ENCODE data around the gene DEDD2. TPM values are rescaled to one million over a fixed set of nuclear protein-coding genes. Genes with fewer than 3 reads are reported as not detected.

DEDD2 gene
- polyA plus RNA-seq, 1 donor from 2014 or later = 69.9 TPM

DNA sequence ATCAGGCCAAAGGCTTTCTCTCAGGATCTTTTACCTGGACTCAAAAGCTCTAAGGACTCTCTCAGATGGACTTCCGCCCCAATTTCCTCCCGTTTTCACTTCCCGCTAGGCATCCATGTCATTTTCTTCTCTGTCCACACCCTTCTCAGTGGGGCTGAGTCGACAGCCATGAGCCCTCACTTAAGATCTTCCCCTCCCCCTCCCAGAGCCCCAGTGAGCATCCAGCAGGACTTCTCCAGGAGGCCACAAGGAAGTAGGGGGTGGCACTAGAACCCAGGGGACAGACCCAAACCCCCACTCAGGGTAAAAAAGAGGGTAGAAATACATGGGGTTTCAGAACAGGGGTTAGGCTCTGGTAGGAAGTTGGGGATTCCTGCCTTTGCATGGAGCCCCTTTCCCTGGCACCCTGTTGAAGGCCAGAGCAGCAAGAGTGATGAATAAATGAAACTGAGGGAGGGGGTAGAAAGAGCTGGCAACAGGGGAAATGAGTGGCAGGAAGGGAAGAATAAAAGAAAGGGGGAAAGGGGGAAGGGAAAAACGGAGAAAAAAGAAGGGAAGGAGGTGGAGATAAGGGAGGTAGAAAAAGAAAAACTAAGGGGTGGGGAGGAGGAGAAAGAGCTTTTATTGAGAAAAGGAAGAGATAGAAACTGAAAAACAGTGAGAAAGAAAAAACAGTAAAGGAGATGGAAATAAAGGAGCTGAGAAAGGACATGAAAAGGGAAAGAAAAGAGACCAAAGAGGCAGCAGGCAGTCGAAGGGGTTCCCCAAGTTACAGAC is 42.3 kb downstream of the DEDD2 start:
- Histone ChIP-seq H3K27me3 (ENCODE audit: insufficient read depth, low read depth, low read length) (no peaks in the 10 kb centered on the region), H3K27ac (ENCODE audit: low read length) (peak overlapping the region; percentile 100), H3K9me2 (ENCODE audit: insufficient read depth, low read length) (no peaks in the 10 kb centered on the region), H2AFZ (ENCODE audit: low read depth, low read length) (no peak overlapping the region), H3K9me3 (ENCODE audit: low read length) (no peaks in the 10 kb centered on the region), H3K36me3 (ENCODE audit: insufficient read depth, low read length) (no peaks in the 10 kb centered on the region), H3K9ac (ENCODE audit: low read length) (peak overlapping the region; percentile 100), H3K4me2 (ENCODE audit: low read length) (peak overlapping the region; percentile 100), H3F3A (ENCODE audit: insufficient read depth, low read length, poor library complexity, severe bottlenecking) (peaks cover 7% of the 10 kb centered on the region), H4K20me1 (ENCODE audit: insufficient read depth) (no peaks in the 10 kb centered on the region), H3K79me2 (replicated peaks; ENCODE audit: insufficient read depth, low read length) (peaks cover 54% of the 10 kb centered on the region), H3K4me3 (ENCODE audit: low read length) (peak overlapping the region; percentile 87)
- no peak for TF ChIP-seq RAD21 (conservative IDR thresholded peaks at IDR 0.05)
- TF ChIP-seq, protein P1, sequence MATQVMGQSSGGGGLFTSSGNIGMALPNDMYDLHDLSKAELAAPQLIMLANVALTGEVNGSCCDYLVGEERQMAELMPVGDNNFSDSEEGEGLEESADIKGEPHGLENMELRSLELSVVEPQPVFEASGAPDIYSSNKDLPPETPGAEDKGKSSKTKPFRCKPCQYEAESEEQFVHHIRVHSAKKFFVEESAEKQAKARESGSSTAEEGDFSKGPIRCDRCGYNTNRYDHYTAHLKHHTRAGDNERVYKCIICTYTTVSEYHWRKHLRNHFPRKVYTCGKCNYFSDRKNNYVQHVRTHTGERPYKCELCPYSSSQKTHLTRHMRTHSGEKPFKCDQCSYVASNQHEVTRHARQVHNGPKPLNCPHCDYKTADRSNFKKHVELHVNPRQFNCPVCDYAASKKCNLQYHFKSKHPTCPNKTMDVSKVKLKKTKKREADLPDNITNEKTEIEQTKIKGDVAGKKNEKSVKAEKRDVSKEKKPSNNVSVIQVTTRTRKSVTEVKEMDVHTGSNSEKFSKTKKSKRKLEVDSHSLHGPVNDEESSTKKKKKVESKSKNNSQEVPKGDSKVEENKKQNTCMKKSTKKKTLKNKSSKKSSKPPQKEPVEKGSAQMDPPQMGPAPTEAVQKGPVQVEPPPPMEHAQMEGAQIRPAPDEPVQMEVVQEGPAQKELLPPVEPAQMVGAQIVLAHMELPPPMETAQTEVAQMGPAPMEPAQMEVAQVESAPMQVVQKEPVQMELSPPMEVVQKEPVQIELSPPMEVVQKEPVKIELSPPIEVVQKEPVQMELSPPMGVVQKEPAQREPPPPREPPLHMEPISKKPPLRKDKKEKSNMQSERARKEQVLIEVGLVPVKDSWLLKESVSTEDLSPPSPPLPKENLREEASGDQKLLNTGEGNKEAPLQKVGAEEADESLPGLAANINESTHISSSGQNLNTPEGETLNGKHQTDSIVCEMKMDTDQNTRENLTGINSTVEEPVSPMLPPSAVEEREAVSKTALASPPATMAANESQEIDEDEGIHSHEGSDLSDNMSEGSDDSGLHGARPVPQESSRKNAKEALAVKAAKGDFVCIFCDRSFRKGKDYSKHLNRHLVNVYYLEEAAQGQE (IDR thresholded peaks at IDR 0.05; ENCODE audit: borderline replicate concordance) = no peak
- TF ChIP-seq EP300 (conservative IDR thresholded peaks at IDR 0.05; ENCODE audit: poor library complexity, severe bottlenecking) = no peak
- no peak for TF ChIP-seq POLR2AphosphoS5 (IDR thresholded peaks at IDR 0.05)
- no peak for TF ChIP-seq TAF1 (IDR thresholded peaks at IDR 0.05; ENCODE audit: low read depth)
- no peak for TF ChIP-seq MXI1 (conservative IDR thresholded peaks at IDR 0.05; ENCODE audit: poor library complexity, severe bottlenecking)
- no peak for TF ChIP-seq CTCF (IDR thresholded peaks at IDR 0.05; ENCODE audit: poor library complexity, severe bottlenecking)
- TF ChIP-seq EZH2 (IDR thresholded peaks at IDR 0.05; ENCODE audit: borderline replicate concordance, insufficient read depth, low read length, poor library complexity, severe bottlenecking) = no peak

- Histone ChIP-seq H3K4me3 (ENCODE audit: low read length) (peak overlapping the region; percentile 87), H3K9me3 (ENCODE audit: low read length) (no peaks in the 10 kb centered on the region), H3K9me2 (ENCODE audit: insufficient read depth, low read length) (no peaks in the 10 kb centered on the region), H3K27me3 (ENCODE audit: insufficient read depth, low read depth, low read length) (no peaks in the 10 kb centered on the region), H3K36me3 (ENCODE audit: insufficient read depth, low read length) (no peaks in the 10 kb centered on the region), H3F3A (ENCODE audit: insufficient read depth, low read length, poor library complexity, severe bottlenecking) (peaks cover 7% of the 10 kb centered on the region), H3K9ac (ENCODE audit: low read length) (peak overlapping the region; percentile 100), H3K27ac (ENCODE audit: low read length) (peak overlapping the region; percentile 100), H4K20me1 (ENCODE audit: insufficient read depth) (no peaks in the 10 kb centered on the region), H2AFZ (ENCODE audit: low read depth, low read length) (no peak overlapping the region), H3K4me2 (ENCODE audit: low read length) (peak overlapping the region; percentile 100), H3K79me2 (replicated peaks; ENCODE audit: insufficient read depth, low read length) (peaks cover 61% of the 10 kb centered on the region)
- TF ChIP-seq EZH2 (IDR thresholded peaks at IDR 0.05; ENCODE audit: borderline replicate concordance, insufficient read depth, low read length, poor library complexity, severe bottlenecking) = no peak
- no peak for TF ChIP-seq EP300 (conservative IDR thresholded peaks at IDR 0.05; ENCODE audit: poor library complexity, severe bottlenecking)
- no peak for TF ChIP-seq SMC3 (conservative IDR thresholded peaks at IDR 0.05; ENCODE audit: poor library complexity)
- no peak for TF ChIP-seq TAF1 (IDR thresholded peaks at IDR 0.05; ENCODE audit: low read depth)
- no peak for TF ChIP-seq POLR2AphosphoS5 (IDR thresholded peaks at IDR 0.05)
These were observed 43.3 kb downstream of the DEDD2 start for GRCh38 chr19:42174188-42174587.
